Smooth muscle cell of the pulmonary artery (primary cell): ENCODE measurements around the gene MAGIX. TPM values are rescaled to one million over a fixed set of nuclear protein-coding genes. Genes with fewer than 3 reads are reported as not detected.

Source experiments
- total RNA-seq: library from RNA; depleted of rRNA; stranded (reverse); fragments of >200 nt; gene quantifications from 2 replicates; pipeline ENCODE4 v1.2.3, GENCODE V29; 2014

The MAGIX gene
- total RNA-seq: 2.2 and 4.2 TPM in 2 replicates

GRCh38 chrX:49162620-49163019, at the start of gene MAGIX:
TSS of gene MAGIX (plus strand) at chrX:49162758. CDS start at chrX:49162890, 132 bp downstream.

GRCh38 chrX:49171752-49172279, 9.3 kb downstream of the MAGIX start, which contains the start of gene PLP2:
TSS of gene PLP2 (plus strand) at chrX:49171898. CDS start at chrX:49172001, 103 bp downstream.

GRCh38 chrX:49186125-49187027, 23.8 kb downstream of the MAGIX start, which contains the start of gene PRICKLE3:
TSS of gene PRICKLE3 (minus strand) at chrX:49186373. CDS start at chrX:49186297, 76 bp downstream.

GRCh38 chrX:49199906-49200771, 37.6 kb downstream of the MAGIX start, which contains the start of gene SYP:
TSS of gene SYP (minus strand) at chrX:49200193. CDS start at chrX:49200186, 7 bp downstream.

Other genes starting within 250 kb of the MAGIX start
- 4.7 and 9.1 TPM in 2 replicates for gene PIM2, start 243.7 kb upstream of the MAGIX start, total RNA-seq
- gene OTUD5, start 205.2 kb upstream of the MAGIX start, total RNA-seq: 40.3 and 40.5 TPM in 2 replicates
- gene KCND1, start 190.9 kb upstream of the MAGIX start, total RNA-seq: 2.3 and 2.8 TPM in 2 replicates
- 22.3 and 24.3 TPM in 2 replicates for gene GRIPAP1, start 160.5 kb upstream of the MAGIX start, total RNA-seq
- gene TFE3, start 119.4 kb upstream of the MAGIX start, total RNA-seq: 51.7 and 53.5 TPM in 2 replicates
- 0.98 and 1.3 TPM in 2 replicates for gene CCDC120, start 103.8 kb upstream of the MAGIX start, total RNA-seq
- 28.1 and 28.6 TPM in 2 replicates for gene PRAF2, start 88.8 kb upstream of the MAGIX start, total RNA-seq
- 42.9 and 44.4 TPM in 2 replicates for gene WDR45, start 82.9 kb upstream of the MAGIX start, total RNA-seq
- 18.2 and 18.9 TPM in 2 replicates for gene GPKOW, start 39.0 kb upstream of the MAGIX start, total RNA-seq
- 21.6 and 22.8 TPM in 2 replicates for gene PLP2, start 9.1 kb downstream of the MAGIX start, total RNA-seq
- gene PRICKLE3, start 23.6 kb downstream of the MAGIX start, total RNA-seq: 8.6 and 15.0 TPM in 2 replicates
- 0.52 and 0.59 TPM in 2 replicates for gene SYP, start 37.4 kb downstream of the MAGIX start, total RNA-seq
- gene CACNA1F, start 70.6 kb downstream of the MAGIX start, total RNA-seq: not detected in 2 replicates
- gene CCDC22, start 72.7 kb downstream of the MAGIX start, total RNA-seq: 13.0 and 13.8 TPM in 2 replicates
- 0.07 and 0.13 TPM in 2 replicates for gene FOXP3, start 102.0 kb downstream of the MAGIX start, total RNA-seq
- gene PPP1R3F, start 107.0 kb downstream of the MAGIX start, total RNA-seq: 6.8 and 8.5 TPM in 2 replicates
- gene GAGE10, start 140.9 kb downstream of the MAGIX start, total RNA-seq: not detected in 2 replicates
- not detected in 2 replicates for gene GAGE12J, start 159.3 kb downstream of the MAGIX start, total RNA-seq
- not detected in 2 replicates for gene GAGE13, start 168.8 kb downstream of the MAGIX start, total RNA-seq